SIG-M5 (cell line): ENCODE measurements around the gene NPTN.
"Not testable (repeated sequence)": the region's sequence is repeated elsewhere in the genome, so short reads cannot be mapped to it uniquely, and the experiment has no call there.

Experiments
- DNase-seq: peaks from one replicate; lab custom pipeline; 2025; lab: John Stamatoyannopoulos, UW

NPTN gene

DNA sequence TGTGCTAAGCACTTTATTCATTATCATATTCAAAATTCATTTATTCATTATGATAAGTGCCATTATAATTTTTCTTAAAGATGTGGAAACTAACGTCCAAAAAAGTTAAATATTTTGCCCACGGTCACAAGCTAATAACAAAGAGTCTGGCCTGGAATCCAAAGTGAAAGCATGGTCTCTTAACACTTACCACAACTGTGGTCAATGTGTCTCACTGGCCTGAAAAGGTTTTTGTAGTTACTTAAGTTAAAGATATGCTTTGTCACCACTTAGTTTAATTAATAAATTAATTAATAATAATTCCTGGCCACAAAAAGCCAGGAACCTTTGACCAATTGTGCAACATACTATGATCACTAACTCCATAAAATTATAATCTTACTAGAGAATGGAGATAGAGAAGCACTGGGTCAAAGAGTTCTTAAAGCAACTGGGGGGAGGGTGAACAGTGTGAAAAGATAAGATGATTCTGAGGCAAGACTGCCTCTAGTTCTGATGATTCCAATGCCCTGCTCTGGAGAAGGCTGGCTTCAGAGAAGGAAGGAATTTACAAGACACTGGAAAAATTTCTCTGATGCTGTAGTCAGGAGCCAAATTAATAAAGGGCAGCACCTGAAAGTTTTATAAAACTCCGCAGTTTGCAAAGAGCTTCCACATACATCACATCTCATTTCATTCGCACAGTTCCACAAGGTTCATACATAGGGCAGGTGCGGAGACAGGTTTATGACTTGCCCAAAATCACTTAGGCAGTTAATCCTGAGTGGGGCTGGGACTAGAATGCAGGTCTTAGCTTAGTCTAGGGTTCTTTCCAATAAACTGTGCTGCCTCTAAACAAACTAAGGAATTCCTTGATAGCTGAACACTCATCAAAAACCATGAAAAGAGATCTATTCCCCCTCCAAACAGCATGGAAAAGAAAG is 32.5 kb downstream of the NPTN start:
- DNase-seq: no peak

GRCh38 chr15:73599934-73600333 is 33.3 kb downstream of the NPTN start:
- no peak for DNase-seq

GRCh38 chr15:73598530-73599160 is 34.5 kb downstream of the NPTN start:
- no peak for DNase-seq

GRCh38 chr15:73597036-73597638 is 36.1 kb downstream of the NPTN start:
- DNase-seq: no peak

GRCh38 chr15:73596174-73596573 is 37.0 kb downstream of the NPTN start:
- DNase-seq: no peak

DNA sequence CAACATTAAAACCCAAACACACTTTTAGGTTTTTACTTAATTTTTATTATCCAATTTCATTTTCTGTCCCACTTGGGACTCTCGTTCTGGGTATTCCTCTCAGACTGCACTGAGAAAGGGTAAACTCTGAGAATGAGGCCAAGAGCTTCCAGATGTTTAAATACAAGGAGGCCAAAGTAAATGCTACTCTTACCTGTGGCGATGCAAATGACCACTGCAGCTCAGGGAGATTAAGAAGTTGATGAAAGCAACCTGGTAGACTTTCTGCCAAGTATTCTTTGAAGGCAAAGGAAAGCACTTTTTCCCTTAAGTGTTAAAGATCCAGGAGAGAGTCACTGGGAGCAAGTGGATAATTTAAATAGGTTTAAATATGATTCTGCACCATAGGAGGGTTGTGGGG is 39.1 kb downstream of the NPTN start:
- no peak for DNase-seq

DNA sequence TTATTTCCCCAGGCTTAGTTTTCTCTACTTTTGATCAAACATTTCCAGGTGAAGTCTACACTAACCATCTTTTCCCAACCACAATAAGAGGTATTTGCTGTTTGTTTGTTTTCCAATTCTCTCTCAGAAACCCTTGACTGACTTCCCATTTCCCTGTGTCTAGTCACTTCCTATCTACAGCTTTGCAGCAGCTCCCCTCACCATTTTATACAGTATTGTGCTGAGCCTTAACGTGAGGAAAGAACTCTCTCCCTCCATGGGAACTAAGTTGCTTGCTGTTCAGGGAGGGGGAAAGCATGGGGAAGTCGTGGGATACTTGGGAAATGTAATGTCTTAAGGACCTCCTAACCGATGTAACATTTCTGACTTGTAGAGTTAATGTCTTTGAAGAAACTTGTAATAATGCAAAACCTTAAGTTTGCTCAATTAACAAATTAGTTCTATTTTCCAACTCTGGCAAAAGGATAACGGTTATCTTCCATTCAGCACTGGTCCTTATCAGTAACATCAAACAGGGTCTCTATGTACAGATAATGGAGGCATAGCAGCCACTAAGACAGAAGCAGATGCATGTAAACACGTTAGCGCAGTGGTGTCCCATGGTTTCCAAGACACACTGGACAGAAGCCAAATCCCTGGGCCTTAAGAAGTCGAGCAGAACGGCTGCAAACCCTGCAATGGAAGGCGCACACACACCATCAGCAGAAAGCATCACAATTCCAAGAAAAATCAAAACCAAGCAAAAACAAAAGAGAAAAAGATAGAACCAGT is 39.7 kb downstream of the NPTN start:
- no peak for DNase-seq

DNA sequence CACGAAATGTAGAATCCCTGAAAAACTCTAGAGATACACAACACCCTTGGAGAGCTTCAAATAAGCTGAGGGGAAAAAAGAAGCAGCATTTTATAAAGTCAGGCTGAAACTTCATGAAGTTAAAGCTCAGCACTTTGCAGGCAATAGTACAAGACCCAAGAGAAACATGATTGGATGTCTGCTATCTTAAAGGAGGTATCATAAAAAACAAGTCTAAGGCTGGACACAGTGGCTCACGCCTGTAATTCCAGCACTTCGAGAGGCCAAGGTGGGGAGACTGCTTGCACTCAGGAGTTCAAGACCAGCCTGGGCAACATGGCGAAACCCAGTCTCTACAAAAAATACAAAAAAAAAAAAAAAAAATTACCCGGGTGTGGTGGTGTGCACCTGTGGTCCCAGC is 42.9 kb downstream of the NPTN start:
- DNase-seq: no peak

DNA sequence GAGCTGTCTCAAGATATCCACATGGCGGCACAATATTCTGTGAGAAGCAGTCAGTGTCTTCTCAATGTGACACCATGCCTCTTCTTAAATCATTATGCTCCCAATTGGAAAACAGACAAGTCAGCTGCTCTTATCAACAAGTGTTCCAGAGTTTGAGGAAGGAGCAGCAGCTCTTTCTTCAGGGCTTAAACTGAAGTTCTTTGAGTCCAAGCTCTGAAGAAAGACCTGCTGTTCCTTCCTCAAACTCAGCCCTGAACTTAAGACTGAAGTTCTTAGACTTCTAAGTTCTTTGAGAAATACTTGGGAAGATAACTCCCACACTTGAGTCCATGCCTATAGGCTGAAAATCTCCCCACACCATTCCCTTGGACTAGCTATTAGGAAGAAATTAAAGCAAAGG is 43.4 kb downstream of the NPTN start:
- no peak for DNase-seq

GRCh38 chr15:73585871-73586654 is 47.1 kb downstream of the NPTN start:
- no peak for DNase-seq

DNA sequence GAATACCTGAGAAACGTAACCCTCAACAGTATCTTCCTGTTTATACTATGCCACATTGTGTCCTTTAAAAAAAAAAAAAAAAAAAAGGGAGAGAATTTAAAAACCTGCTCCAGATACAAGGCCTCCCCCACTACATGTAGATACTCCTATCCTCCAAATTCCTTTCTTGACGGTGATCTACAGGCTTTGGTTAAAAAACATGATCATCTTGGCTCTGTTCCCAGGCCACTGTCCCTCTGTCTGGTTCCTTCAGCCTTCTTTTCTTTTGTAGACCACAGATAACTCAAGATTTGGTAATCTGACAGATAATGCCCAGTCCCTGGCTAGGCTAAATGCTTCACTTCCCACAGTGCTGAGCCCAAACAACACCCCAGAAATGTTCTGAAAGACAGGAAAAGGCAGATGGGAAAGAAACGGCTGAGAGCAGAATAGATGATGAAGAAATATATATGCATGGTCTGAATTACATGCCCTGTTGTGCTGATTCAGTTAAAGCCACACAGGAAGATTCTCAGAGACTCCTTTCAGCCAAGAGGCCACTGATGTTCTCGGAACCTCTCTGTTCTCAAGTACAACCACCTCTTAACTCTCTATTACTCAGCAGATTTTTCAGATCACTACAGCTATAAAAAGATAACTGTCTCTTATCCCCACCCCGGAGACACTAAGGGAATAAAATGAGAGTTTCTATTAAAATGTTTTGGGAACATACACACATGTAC is 48.3 kb downstream of the NPTN start:
- no peak for DNase-seq

GRCh38 chr15:73583544-73583943 is 49.6 kb downstream of the NPTN start:
- no peak for DNase-seq

DNA sequence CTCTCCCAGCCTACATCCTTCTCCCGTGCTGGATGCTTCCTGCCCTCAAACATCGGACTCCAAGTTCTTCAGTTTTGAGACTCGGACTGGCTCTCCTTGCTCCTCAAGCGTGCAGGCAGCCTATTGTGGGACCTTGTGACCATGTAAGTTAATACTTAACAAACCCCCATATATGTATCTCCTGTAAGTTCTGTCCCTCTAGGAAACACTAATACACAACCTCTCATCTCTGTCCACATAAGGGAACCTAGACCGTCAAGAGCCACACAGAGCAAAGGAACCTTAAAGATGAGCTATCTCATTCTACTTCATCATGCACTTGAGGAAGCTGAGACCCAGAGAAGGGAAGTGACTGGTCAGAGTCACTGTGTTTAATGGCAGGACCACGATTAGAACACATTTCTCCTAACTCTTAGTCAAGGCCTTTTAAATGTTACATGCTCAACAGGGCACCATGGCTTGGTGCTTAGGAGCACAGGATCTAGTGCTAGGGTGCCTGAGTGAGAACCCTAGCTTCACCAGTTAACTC is 50.3 kb downstream of the NPTN start:
- no peak for DNase-seq

DNA sequence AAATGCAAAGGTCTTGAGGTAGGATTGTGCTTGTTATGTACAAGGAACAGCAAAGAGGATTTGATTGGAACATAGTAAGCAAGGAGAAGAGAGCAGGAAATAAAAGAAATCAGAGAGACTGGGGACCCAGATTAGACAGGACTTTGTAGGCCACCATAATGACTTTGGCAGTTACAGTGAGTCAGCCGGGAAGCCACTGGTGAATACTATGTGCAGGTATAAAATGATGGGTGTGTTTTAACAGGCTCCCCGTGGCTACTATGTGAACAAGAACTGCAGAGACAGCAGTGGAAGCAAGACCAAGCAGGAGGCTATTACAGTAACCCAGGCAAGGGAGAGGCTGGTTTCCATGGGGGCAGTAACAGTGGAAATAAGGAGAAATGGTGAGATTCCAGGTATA is 55.2 kb downstream of the NPTN start:
- DNase-seq: no peak

- not testable (repeated sequence) for DNase-seq
Measured at GRCh38 chr15:73577593-73577992, 55.6 kb downstream of the NPTN start.

DNA sequence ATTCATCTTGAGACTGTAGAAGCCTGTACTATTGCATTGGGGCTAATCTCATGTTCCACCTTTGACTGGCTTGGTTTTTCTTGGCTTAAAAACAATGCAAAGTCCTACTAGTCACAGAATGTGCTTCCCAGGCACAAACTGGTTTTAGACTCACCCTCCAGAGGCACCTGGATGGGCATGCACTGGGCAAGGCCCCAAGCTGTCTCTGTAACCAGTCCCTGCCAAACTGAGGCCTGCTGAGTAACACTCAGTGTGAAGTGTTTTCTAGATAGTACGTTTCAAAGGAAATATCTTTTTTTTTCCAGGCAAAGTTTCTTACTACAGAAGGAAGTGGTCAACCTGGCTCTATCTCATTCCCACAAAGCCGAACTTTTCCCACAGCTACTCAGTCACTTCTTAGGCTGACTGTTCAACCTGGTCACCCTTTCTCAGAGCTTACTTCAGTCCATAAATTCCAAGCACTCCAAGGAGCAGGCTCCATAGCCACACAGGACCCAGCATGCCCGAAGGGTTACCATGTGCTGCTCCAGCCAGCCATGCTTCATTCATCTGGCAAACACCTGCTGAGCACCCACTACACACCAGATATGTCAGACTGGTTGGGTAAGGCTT is 57.4 kb downstream of the NPTN start:
- DNase-seq: no peak

- DNase-seq: no peak
Measured at GRCh38 chr15:73573572-73573971, 59.6 kb downstream of the NPTN start.

GRCh38 chr15:73573037-73573436 is 60.2 kb downstream of the NPTN start:
- DNase-seq: no peak

DNA sequence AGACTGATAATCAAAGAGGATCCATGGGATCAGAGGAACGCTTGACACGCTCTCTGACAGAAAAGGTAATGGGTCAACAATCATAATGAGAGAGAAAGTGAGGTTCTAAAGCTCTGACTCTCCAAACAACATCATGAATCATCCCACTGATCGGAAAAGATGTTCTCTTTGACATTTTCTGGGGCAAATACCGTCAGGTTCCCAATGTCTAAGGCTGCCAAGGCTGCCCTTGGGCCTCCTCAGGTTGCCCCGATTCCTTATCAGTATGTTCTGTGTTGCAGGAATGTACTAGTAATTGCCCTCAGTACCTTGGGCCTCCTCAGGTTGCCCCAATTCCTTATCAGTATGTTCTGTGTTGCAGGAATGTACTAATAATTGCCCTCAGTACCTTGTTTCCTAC is 60.9 kb downstream of the NPTN start:
- DNase-seq: no peak

GRCh38 chr15:73571346-73571745 is 61.8 kb downstream of the NPTN start:
- no peak for DNase-seq
